GM23248 (cell line): Measurements from ENCODE around the gene LEUTX.

ENCODE experiments used
- EZH2 ChIP-seq: fragments of 200-600 bp; sonication (generic); IDR thresholded peaks from 2 replicates; pipeline ENCODE4 v1.6.1; 2018; ENCODE audit warnings: antibody characterized with exemption, mild to moderate bottlenecking; ENCODE audit not compliant: insufficient read depth, poor library complexity, severe bottlenecking
- EZH2phosphoT487 ChIP-seq: fragments of 200-600 bp; sonication (generic); IDR thresholded peaks from 2 replicates; pipeline ENCODE4 v1.6.1; 2018; ENCODE audit warnings: antibody characterized with exemption, moderate library complexity, mild to moderate bottlenecking, low read depth; ENCODE audit not compliant: insufficient read depth

GRCh38 chr19:39817888-39818561 is 39.4 kb downstream of the LEUTX start:
- TF ChIP-seq EZH2phosphoT487 (no peak), EZH2 (no peak)
